IMR-90 (cell line): ENCODE results near the gene OPRM1. TPM values are rescaled to one million over a fixed set of nuclear protein-coding genes. Genes with fewer than 3 reads are reported as not detected.

Experiments
- ATAC-seq: fragments of 200-7000 bp; cut with Tn5 transposase; 2 replicates; pipeline ENCODE4 v1.9.1; 2020; ENCODE audit warnings: low read depth, mild to moderate bottlenecking, moderate library complexity
- BruUV-seq: library from RNA; stranded (reverse); fragments of 400-500 nt; replicated peaks from 2 replicates; lab custom pipeline; 2021; lab: Mats Ljungman, UMichigan
- CTCF ChIA-PET: fragments of 300-600 bp; formaldehyde crosslinking; extraction: SDS; loops from one replicate; lab custom pipeline; 2021; ENCODE audit warnings: antibody characterized with exemption; lab: Yijun Ruan, JAX
- POLR2A ChIA-PET: fragments of 300-600 bp; sonication (Branson Sonifier 250); formaldehyde crosslinking; loops from one replicate; lab custom pipeline; 2022; ENCODE audit warnings: antibody characterized with exemption; ENCODE audit not compliant: unreplicated experiment; lab: Charles Lee
- DNase-seq: peaks from one replicate; pipeline ENCODE4 v3.0.0; 2013
- H2AFZ ChIP-seq: replicated peaks from 2 replicates; pipeline ENCODE3; 2013; ENCODE audit warnings: low read length, mild to moderate bottlenecking; ENCODE audit not compliant: poor library complexity
- H2AK5ac ChIP-seq: 2 replicates; pipeline ENCODE4 v1.6.1; 2013; ENCODE audit warnings: low read depth, low read length, inconsistent platforms
- H2AK9ac ChIP-seq: replicated peaks from 2 replicates; pipeline ENCODE3; 2013; ENCODE audit warnings: mild to moderate bottlenecking, low read depth, low read length, moderate library complexity; ENCODE audit not compliant: poor library complexity
- H2BK120ac ChIP-seq: 2 replicates; pipeline ENCODE4 v1.6.1; 2013; ENCODE audit warnings: low read depth, low read length, inconsistent platforms
- H2BK15ac ChIP-seq: 3 replicates; pipeline ENCODE4 v1.6.1; 2013; ENCODE audit warnings: low read depth, low read length, inconsistent platforms
- H2BK20ac ChIP-seq: 2 replicates; pipeline ENCODE4 v1.6.1; 2013; ENCODE audit warnings: low read depth, mild to moderate bottlenecking, inconsistent platforms, low read length, moderate library complexity
- H2BK5ac ChIP-seq: 2 replicates; pipeline ENCODE4 v1.6.1; 2013; ENCODE audit warnings: mild to moderate bottlenecking, low read depth, low read length, inconsistent platforms; ENCODE audit not compliant: poor library complexity, severe bottlenecking
- H3K14ac ChIP-seq: replicated peaks from 2 replicates; pipeline ENCODE4 v1.6.1; 2013; ENCODE audit warnings: low read depth, low read length, inconsistent platforms
- H3K18ac ChIP-seq: 2 replicates; pipeline ENCODE4 v1.6.1; 2013; ENCODE audit warnings: low read depth, low read length, control low read depth
- H3K23ac ChIP-seq: 2 replicates; pipeline ENCODE4 v1.6.1; 2013; ENCODE audit warnings: low read depth, low read length, inconsistent platforms
- H3K27ac ChIP-seq: 2 replicates; pipeline ENCODE4 v1.5.1; 2013; ENCODE audit warnings: mild to moderate bottlenecking, control low read depth, low read length; ENCODE audit not compliant: insufficient read depth
- H3K27me3 ChIP-seq: 2 replicates; pipeline ENCODE4 v1.6.1; 2013; ENCODE audit warnings: low read length; ENCODE audit not compliant: control insufficient read depth, insufficient read depth
- H3K36me3 ChIP-seq: 2 replicates; pipeline ENCODE4 v1.6.1; 2013; ENCODE audit warnings: low read length, mixed read lengths; ENCODE audit not compliant: control insufficient read depth, insufficient read depth
- H3K4ac ChIP-seq: 2 replicates; pipeline ENCODE4 v1.6.1; 2013; ENCODE audit warnings: low read depth, low read length, inconsistent platforms
- H3K4me1 ChIP-seq: 2 replicates; pipeline ENCODE4 v1.6.1; 2013; ENCODE audit warnings: low read length, mixed read lengths; ENCODE audit not compliant: control insufficient read depth, insufficient read depth
- H3K4me2 ChIP-seq: 2 replicates; pipeline ENCODE4 v1.6.1; 2013; ENCODE audit warnings: low read depth, mild to moderate bottlenecking, control low read depth, low read length, moderate library complexity
- H3K4me3 ChIP-seq: 2 replicates; pipeline ENCODE4 v1.5.1; 2013; ENCODE audit warnings: low read depth, mild to moderate bottlenecking, control low read depth, low read length, moderate library complexity; ENCODE audit not compliant: insufficient read depth
- H3K56ac ChIP-seq: 2 replicates; pipeline ENCODE4 v1.6.1; 2013; ENCODE audit warnings: low read length, inconsistent platforms; ENCODE audit not compliant: insufficient read depth; ENCODE audit errors: extremely low read depth
- H3K79me1 ChIP-seq, 2 experiments: 2 replicates each; pipeline ENCODE4 v1.6.1; 2013; ENCODE audit warnings: low read length in 2 of 2, inconsistent platforms in 1 of 2, low read depth in 1 of 2
- H3K9ac ChIP-seq: 2 replicates; pipeline ENCODE4 v1.6.1; 2013; ENCODE audit warnings: low read depth, low read length, control low read depth
- H3K9me1 ChIP-seq: 2 replicates; pipeline ENCODE4 v1.6.1; 2013; ENCODE audit warnings: low read length, inconsistent platforms; ENCODE audit not compliant: insufficient read depth
- H3K9me3 ChIP-seq: 2 replicates; pipeline ENCODE4 v1.6.1; 2013; ENCODE audit warnings: low read length; ENCODE audit not compliant: control insufficient read depth, insufficient read depth
- H4K20me1 ChIP-seq: 2 replicates; pipeline ENCODE4 v1.6.1; 2013; ENCODE audit warnings: low read length, inconsistent platforms; ENCODE audit not compliant: insufficient read depth
- H4K5ac ChIP-seq: 2 replicates; pipeline ENCODE4 v1.6.1; 2013; ENCODE audit warnings: mild to moderate bottlenecking, low read depth, low read length, control low read depth
- H4K8ac ChIP-seq, 2 experiments: 2 replicates each; pipeline ENCODE4 v1.6.1; 2013; ENCODE audit warnings: low read depth in 2 of 2, low read length in 2 of 2, control low read depth in 1 of 2, inconsistent platforms in 1 of 2
- H4K91ac ChIP-seq: 2 replicates; pipeline ENCODE4 v1.6.1; 2013; ENCODE audit warnings: low read depth, low read length, inconsistent platforms; ENCODE audit not compliant: insufficient read depth
- CHD1 ChIP-seq: IDR thresholded peaks from 2 replicates; pipeline ENCODE4 v1.6.1; 2012; ENCODE audit warnings: low read depth, low read length, improper control_type of control experiment
- ELK1 ChIP-seq: fragments of 150-350 bp; IDR thresholded peaks from 2 replicates; pipeline ENCODE4 v1.6.1; 2016; ENCODE audit warnings: low read depth, mild to moderate bottlenecking, low read length, moderate library complexity, borderline replicate concordance
- FOS ChIP-seq: fragments of 150-350 bp; IDR thresholded peaks from 2 replicates; pipeline ENCODE4 v1.6.1; 2016; ENCODE audit warnings: low read depth, low read length
- MAFK ChIP-seq: IDR thresholded peaks from 2 replicates; pipeline ENCODE4 v1.6.1; 2012; ENCODE audit warnings: low read depth, low read length, improper control_type of control experiment
- NFE2L2 ChIP-seq: fragments of 150-350 bp; IDR thresholded peaks from 2 replicates; pipeline ENCODE4 v1.6.1; 2016; ENCODE audit warnings: low read depth, mild to moderate bottlenecking, low read length
- POLR2A ChIP-seq: IDR thresholded peaks from 2 replicates; pipeline ENCODE4 v1.6.1; 2012; ENCODE audit warnings: mild to moderate bottlenecking, low read depth, low read length
- RFX5 ChIP-seq: IDR thresholded peaks from 2 replicates; pipeline ENCODE4 v1.8.0; 2012; ENCODE audit warnings: low read depth, mild to moderate bottlenecking, low read length, moderate library complexity
- SMC3 ChIP-seq: fragments of 150-350 bp; IDR thresholded peaks from 2 replicates; pipeline ENCODE4 v1.6.1; 2016; ENCODE audit warnings: low read depth, mild to moderate bottlenecking, antibody characterized with exemption, low read length, moderate library complexity
- WGBS, 2 experiments: methylation state at CpG; one replicate each; pipeline versions ENCODE4 v1.1.5 to v1.1.7; 2013; ENCODE audit warnings: missing lambda C conversion rate in 2 of 2; ENCODE audit not compliant: insufficient read length in 1 of 2; ENCODE audit errors: extremely low coverage in 2 of 2; 5-methylcytosine and 5-hydroxymethylcytosine counted together
- dilution Hi-C: fragments of 300-500 bp; cut with HindIII; formaldehyde crosslinking; loops from one replicate; pipeline ENCODE4 v1.14.3; 2018; ENCODE audit warnings: low sequenced_read_pairs; ENCODE audit not compliant: unreplicated experiment
- in situ Hi-C: fragments of 300-500 bp; cut with MboI; formaldehyde crosslinking; loops from 3 replicates; pipeline ENCODE4 v1.14.3; 2019; ENCODE audit warnings: low sequenced_read_pairs, inconsistent platforms, mixed read lengths
- intact Hi-C: fragments of 100-400 bp; cut with micrococcal nuclease; formaldehyde crosslinking; loops from 2 replicates; pipeline ENCODE4 v1.10.0; 2022
- polyA plus RNA-seq, 3 experiments: library from polyadenylated mRNA; depleted of rRNA; stranded (reverse); fragments of >200 nt; gene quantifications; 2 replicates each; pipeline ENCODE4 v1.2.3, GENCODE V29; 2012; ENCODE audit warnings: low replicate concordance in 1 of 3
- total RNA-seq: library from RNA; depleted of rRNA; stranded (reverse); fragments of >200 nt; gene quantifications from 2 replicates; pipeline ENCODE4 v1.2.3, GENCODE V29; 2012

Gene OPRM1
- total and polyA plus RNA-seq, 2 of the 4 experiments (the other 2 are of a cell fraction) = not detected

- H2BK20ac ChIP-seq = no peak overlapping the region
- H3K27ac ChIP-seq = no peak overlapping the region
- in situ Hi-C loops = no loop called here
- no peak overlapping the region for H2AFZ ChIP-seq
- H2BK120ac ChIP-seq = no peak overlapping the region
- no peak overlapping the region for H3K23ac ChIP-seq
- H3K36me3 ChIP-seq = no peaks in the 10 kb centered on the region
- H3K9ac ChIP-seq = no peak overlapping the region
- H2BK5ac ChIP-seq = no peak overlapping the region
- no peak overlapping the region for H3K18ac ChIP-seq
- H2BK15ac ChIP-seq = no peak overlapping the region
- no peaks in the 10 kb centered on the region for H3K79me1 ChIP-seq
- no peak overlapping the region for H4K5ac ChIP-seq
- no peaks in the 10 kb centered on the region for H3K27me3 ChIP-seq
- H2AK9ac ChIP-seq = no peak overlapping the region
- H4K91ac ChIP-seq = no peak overlapping the region
- no peak overlapping the region for H3K4ac ChIP-seq
- intact Hi-C loops = no loop called here
- no peak overlapping the region for H2AK5ac ChIP-seq
- CTCF ChIA-PET = interaction anchor here (0.6 kb wide), 1 partner anchor 18 kb away, joined by 3 read pairs; no protein-coding TSS in a partner anchor
- H4K20me1 ChIP-seq = no peaks in the 10 kb centered on the region
- no peak for DNase-seq
- no TSS peak for BruUV-seq
- no peak for ATAC-seq
- peaks cover 1% of the 10 kb centered on the region; the same call in 1 of the 2 replicates for H3K9me3 ChIP-seq
- H3K56ac ChIP-seq = no peak overlapping the region
- H4K8ac ChIP-seq = no peak overlapping the region
- H3K4me1 ChIP-seq = no peaks in the 10 kb centered on the region
- no peak overlapping the region for H3K14ac ChIP-seq
- no peak overlapping the region for H3K4me3 ChIP-seq
- H3K4me2 ChIP-seq = no peak overlapping the region
- WGBS, 2 experiments = no CpG with 5 or more reads among the region's 4 CpGs
- dilution Hi-C loops = no loop called here
- H3K9me1 ChIP-seq = no peaks in the 10 kb centered on the region
- TF ChIP-seq POLR2A (no peak), NFE2L2 (no peak), ELK1 (no peak), CHD1 (no peak), FOS (no peak), MAFK (no peak), RFX5 (no peak), SMC3 (no peak)
- POLR2A ChIA-PET = no interaction called here
These were observed 20.1 kb downstream of the OPRM1 start for GRCh38 chr6:154058963-154059680.
